GM10248 (cell line): ENCODE data around the gene SUCO.

Source experiments
- CTCF ChIA-PET: fragments of 300-600 bp; sonication (Branson Sonifier 250); formaldehyde crosslinking; extraction: SDS; loops from one replicate; lab custom pipeline; 2021; ENCODE audit warnings: antibody characterized with exemption; lab: Yijun Ruan, JAX
- POLR2A ChIA-PET: fragments of 350-650 bp; sonication (Branson Sonifier 250); formaldehyde crosslinking; extraction: SDS; loops from one replicate; lab custom pipeline; 2020; ENCODE audit warnings: antibody characterized with exemption; lab: Yijun Ruan, JAX
- DNase-seq: peaks from one replicate; pipeline ENCODE4 v3.0.0; 2012; ENCODE audit errors: extremely low spot score
- TF ChIP-seq, protein P1 (sequence below): IDR thresholded peaks from 2 replicates; pipeline ENCODE4 v1.5.1; 2012; ENCODE audit warnings: mild to moderate bottlenecking, low read depth; ENCODE audit errors: extremely low read depth, missing control alignments, control extremely low read depth

The SUCO gene, protein sequence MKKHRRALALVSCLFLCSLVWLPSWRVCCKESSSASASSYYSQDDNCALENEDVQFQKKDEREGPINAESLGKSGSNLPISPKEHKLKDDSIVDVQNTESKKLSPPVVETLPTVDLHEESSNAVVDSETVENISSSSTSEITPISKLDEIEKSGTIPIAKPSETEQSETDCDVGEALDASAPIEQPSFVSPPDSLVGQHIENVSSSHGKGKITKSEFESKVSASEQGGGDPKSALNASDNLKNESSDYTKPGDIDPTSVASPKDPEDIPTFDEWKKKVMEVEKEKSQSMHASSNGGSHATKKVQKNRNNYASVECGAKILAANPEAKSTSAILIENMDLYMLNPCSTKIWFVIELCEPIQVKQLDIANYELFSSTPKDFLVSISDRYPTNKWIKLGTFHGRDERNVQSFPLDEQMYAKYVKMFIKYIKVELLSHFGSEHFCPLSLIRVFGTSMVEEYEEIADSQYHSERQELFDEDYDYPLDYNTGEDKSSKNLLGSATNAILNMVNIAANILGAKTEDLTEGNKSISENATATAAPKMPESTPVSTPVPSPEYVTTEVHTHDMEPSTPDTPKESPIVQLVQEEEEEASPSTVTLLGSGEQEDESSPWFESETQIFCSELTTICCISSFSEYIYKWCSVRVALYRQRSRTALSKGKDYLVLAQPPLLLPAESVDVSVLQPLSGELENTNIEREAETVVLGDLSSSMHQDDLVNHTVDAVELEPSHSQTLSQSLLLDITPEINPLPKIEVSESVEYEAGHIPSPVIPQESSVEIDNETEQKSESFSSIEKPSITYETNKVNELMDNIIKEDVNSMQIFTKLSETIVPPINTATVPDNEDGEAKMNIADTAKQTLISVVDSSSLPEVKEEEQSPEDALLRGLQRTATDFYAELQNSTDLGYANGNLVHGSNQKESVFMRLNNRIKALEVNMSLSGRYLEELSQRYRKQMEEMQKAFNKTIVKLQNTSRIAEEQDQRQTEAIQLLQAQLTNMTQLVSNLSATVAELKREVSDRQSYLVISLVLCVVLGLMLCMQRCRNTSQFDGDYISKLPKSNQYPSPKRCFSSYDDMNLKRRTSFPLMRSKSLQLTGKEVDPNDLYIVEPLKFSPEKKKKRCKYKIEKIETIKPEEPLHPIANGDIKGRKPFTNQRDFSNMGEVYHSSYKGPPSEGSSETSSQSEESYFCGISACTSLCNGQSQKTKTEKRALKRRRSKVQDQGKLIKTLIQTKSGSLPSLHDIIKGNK (N-terminal part only)

DNA sequence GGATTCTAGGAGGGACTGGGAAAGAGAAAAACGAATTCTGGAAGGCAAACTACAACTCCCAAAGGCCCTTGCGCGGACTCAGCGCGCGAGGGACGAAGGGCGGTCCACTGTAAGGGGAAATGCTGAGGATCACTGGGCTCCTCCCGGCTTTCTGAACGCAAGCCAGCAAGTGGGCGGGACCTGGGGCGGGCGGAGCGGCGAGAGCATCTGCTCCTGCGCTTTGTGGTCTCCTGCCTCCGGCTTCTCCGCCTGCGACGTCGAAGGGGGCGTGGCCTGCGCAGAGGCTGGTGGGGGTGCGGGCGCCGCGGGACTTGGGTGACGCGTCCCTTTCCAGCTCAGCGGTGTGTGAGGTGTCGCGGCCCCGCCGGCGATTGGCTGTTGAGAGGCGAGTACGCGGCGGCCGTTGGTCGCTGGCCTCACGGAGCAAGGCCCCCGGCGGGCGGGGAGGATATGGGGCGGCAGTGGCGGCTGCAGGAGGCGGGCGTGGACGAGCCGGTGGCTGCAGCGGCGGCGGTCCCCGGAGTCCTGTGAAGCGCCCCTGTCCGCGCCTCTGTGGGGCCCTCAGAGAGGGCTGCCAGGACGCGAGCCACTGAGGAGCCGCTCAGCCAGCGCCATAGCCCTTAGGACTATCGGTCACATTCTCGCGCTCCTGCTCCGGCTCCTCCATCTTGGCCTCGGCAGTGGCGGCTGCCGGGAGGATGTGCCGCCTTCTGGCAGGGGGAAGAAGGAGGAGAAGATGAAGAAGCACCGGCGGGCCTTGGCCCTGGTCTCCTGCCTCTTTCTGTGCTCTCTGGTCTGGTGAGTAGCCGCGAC is at the start of gene SUCO:
SUCO (plus strand) TSS at position 451 of the 813 bp plus-strand sequence; CDS start at position 737, 286 bp downstream.
- ChIA-PET POLR2A (interaction anchor here (0.8 to 1.5 kb wide), 4 partner anchors 9 to 585 kb away, joined by 3 to 6 read pairs (median 4); no protein-coding TSS in a partner anchor), CTCF (interaction anchor here (0.6 to 1.5 kb wide), 7 partner anchors 10 to 1048 kb away, joined by 3 to 7 read pairs (median 3); partner anchors contain the start of gene PRRC2C)
- peak; percentile 97 for DNase-seq
- TF ChIP-seq, protein P1, sequence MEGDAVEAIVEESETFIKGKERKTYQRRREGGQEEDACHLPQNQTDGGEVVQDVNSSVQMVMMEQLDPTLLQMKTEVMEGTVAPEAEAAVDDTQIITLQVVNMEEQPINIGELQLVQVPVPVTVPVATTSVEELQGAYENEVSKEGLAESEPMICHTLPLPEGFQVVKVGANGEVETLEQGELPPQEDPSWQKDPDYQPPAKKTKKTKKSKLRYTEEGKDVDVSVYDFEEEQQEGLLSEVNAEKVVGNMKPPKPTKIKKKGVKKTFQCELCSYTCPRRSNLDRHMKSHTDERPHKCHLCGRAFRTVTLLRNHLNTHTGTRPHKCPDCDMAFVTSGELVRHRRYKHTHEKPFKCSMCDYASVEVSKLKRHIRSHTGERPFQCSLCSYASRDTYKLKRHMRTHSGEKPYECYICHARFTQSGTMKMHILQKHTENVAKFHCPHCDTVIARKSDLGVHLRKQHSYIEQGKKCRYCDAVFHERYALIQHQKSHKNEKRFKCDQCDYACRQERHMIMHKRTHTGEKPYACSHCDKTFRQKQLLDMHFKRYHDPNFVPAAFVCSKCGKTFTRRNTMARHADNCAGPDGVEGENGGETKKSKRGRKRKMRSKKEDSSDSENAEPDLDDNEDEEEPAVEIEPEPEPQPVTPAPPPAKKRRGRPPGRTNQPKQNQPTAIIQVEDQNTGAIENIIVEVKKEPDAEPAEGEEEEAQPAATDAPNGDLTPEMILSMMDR = peak; percentile 3

DNA sequence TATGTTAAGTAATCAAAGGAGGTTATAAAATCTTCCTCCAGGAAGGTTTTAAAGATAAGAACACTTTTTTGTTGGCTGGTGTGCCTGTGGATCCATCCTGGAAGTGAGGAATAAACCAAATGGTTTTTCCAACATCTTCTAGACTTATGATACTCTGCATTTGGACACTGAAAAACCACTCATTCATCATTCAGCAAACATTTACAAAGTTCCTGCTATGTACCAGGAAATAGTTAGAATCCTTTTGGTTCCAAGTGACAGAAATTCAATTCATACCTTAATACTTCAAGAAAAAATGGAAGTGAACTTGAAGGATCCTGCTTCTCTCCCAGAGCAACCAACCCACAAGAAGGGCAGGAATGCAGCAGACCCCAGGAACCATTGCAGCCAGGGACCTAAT is 49.5 kb upstream of the SUCO start:
- ChIA-PET POLR2A (no interaction called here), CTCF (no interaction called here)
- TF ChIP-seq, protein P1 = no peak
- DNase-seq = no peak

DNA sequence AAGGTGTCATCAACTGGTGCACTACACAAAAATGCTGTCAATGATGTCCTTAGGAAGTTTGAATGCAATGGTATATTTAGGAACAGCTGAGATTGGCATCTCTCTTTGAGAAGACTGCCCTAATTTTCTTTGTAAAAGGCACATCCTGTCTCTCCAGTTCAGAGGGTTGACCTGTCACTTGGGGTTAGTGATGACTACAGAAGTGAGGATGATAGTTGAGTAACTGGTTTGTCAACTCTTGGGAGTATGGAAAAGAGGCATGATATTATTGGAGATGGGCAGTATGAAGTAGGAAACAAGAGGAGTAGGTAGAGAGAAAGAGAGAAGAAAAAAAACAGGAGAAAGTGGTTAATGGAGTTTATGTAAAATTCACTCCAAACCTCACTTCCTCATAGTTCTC is 48.7 kb upstream of the SUCO start:
- TF ChIP-seq, protein P1 = no peak
- CTCF ChIA-PET = interaction anchor here (1.2 kb wide), 1 partner anchor 9 kb away, joined by 3 read pairs; no protein-coding TSS in a partner anchor
- DNase-seq = no peak
- POLR2A ChIA-PET = no interaction called here

DNA sequence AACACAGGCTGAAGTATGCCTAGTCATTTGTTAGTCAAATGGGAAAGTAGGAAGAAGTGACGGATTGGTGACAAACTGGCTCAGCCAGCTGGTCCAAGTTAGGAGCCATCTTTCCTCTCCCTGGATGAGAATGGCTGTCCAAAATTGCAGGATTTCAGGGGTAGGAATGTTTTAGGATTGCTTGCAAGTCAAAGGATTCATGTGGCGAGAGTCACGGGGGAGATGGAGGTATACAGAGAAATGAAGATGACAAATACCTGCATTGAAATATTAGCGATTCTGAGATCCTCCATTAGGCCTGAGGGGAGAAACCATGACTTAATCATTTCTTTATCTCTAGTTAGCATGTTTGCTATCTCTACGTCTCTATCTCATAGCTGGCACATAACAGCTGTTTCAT is 47.3 kb upstream of the SUCO start:
- CTCF ChIA-PET = interaction anchor here (0.7 kb wide), 1 partner anchor 11 kb away, joined by 3 read pairs; no protein-coding TSS in a partner anchor
- POLR2A ChIA-PET = no interaction called here
- TF ChIP-seq, protein P1 = no peak
- no peak for DNase-seq

DNA sequence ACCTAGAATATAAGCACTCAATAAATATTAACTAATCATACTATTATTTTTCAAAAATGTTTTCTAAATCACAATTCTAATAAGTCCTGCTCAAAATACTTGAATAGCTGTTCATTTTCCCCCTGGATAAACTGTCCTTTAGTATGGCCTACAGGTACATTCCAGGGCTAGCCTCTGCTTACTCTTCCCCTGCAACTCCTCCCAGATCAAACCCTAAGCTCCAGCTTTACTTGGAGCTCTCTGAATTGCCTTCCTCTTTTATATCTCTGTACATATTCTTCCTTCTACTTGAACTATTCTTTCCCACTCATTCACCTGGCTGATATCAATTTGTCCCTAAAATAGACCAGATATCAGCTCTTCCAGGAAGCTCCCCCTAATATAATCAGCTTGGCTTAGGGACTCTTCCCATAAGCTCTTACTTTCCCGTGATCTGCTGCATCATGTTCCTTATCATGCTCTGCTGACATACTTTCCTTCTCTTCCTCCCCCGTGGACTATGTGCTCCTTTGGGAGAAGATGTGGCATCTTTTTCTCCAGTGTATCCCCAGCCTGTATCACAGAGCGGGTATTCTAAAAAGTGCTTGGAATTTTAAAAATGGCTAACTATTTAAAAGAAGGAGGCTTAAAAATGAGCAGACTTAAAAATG is 46.0 kb upstream of the SUCO start:
- ChIA-PET POLR2A (no interaction called here), CTCF (interaction anchor here (0.9 to 1.6 kb wide), 3 partner anchors 7 to 231 kb away, joined by 3 to 5 read pairs (median 3); no protein-coding TSS in a partner anchor)
- no peak for DNase-seq
- TF ChIP-seq, protein P1 = no peak
